ENCODE results near the gene KRTAP9-4.
"Not testable (repeated sequence)": the region's sequence is repeated elsewhere in the genome, so short reads cannot be mapped to it uniquely, and the experiment has no call there.

KRTAP9-4 gene

DNA sequence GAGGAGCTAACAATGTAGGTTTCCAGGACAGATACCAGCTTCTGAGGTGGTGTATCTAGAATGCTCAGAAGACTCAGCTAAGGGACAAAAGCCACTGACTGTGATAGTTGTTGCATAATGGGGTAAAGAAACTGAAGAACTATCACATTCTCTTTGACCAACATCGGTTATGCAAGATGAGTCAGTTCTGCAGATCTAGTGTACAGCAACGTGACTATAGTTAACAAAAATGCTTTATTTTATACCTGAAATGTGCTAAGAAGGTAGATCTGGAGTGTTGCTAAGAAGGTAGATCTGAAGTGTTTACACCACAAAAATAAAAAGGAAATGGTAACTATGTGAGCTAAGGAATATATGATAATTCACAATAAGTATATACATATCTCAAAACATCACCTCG, 18.2 kb downstream of the KRTAP9-4 start:
- H3K27ac ChIP-seq = no peak overlapping the region
- H2AFZ ChIP-seq (ENCODE audit: low read depth) = no peak overlapping the region

DNA sequence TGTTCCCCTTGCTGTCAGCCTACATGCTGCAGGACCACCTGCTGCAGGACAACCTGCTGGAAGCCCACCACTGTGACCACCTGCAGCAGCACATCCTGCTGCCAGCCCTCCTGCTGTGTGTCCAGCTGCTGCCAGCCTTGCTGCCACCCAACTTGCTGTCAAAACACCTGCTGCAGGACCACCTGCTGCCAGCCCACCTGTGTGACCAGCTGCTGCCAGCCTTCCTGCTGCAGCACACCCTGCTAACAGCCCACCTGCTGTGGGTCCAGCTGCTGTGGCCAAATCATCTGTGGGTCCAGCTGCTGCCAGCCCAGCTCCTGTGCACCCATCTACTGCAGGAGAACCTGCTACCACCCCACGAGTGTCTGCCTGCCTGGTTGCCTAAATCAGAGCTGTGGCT, 21.8 kb downstream of the KRTAP9-4 start:
- not testable (repeated sequence) for H2AFZ ChIP-seq (ENCODE audit: low read depth); H3K79me2 ChIP-seq (ENCODE audit: insufficient read depth, low read depth); H3K36me3 ChIP-seq (ENCODE audit: insufficient read depth)

More for the DNA sequence above, 18.2 kb downstream of the KRTAP9-4 start:
- no peak overlapping the region for H3K4me3 ChIP-seq (IDR thresholded peaks at IDR 0.05; ENCODE audit: insufficient read depth, low read depth, low read length)
- H3K36me3 ChIP-seq (ENCODE audit: insufficient read depth) = no peaks in the 10 kb centered on the region
- no peaks in the 10 kb centered on the region for H4K20me1 ChIP-seq (ENCODE audit: insufficient read depth)
- no peaks in the 10 kb centered on the region for H3K27me3 ChIP-seq (ENCODE audit: insufficient read depth, low read depth)
- H3K4me2 ChIP-seq = no peak overlapping the region
- no peaks in the 10 kb centered on the region for H3K79me2 ChIP-seq (ENCODE audit: insufficient read depth, low read depth)
- H3K9ac ChIP-seq = no peak overlapping the region
- no peaks in the 10 kb centered on the region for H3K4me1 ChIP-seq (ENCODE audit: low read depth, poor library complexity, severe bottlenecking)
- TF ChIP-seq, protein P1, sequence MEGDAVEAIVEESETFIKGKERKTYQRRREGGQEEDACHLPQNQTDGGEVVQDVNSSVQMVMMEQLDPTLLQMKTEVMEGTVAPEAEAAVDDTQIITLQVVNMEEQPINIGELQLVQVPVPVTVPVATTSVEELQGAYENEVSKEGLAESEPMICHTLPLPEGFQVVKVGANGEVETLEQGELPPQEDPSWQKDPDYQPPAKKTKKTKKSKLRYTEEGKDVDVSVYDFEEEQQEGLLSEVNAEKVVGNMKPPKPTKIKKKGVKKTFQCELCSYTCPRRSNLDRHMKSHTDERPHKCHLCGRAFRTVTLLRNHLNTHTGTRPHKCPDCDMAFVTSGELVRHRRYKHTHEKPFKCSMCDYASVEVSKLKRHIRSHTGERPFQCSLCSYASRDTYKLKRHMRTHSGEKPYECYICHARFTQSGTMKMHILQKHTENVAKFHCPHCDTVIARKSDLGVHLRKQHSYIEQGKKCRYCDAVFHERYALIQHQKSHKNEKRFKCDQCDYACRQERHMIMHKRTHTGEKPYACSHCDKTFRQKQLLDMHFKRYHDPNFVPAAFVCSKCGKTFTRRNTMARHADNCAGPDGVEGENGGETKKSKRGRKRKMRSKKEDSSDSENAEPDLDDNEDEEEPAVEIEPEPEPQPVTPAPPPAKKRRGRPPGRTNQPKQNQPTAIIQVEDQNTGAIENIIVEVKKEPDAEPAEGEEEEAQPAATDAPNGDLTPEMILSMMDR (conservative IDR thresholded peaks at IDR 0.05; ENCODE audit: low read depth, low read length) = no peak

GRCh38 chr17:41271858-41272257, 22.4 kb downstream of the KRTAP9-4 start:
- Histone ChIP-seq H3K79me2 (ENCODE audit: insufficient read depth, low read depth) (no peaks in the 10 kb centered on the region), H3K4me2 (no peak overlapping the region), H3K36me3 (ENCODE audit: insufficient read depth) (no peaks in the 10 kb centered on the region), H3K4me3 (IDR thresholded peaks at IDR 0.05; ENCODE audit: insufficient read depth, low read depth, low read length) (no peak overlapping the region), H3K27me3 (ENCODE audit: insufficient read depth, low read depth) (no peaks in the 10 kb centered on the region), H4K20me1 (ENCODE audit: insufficient read depth) (no peaks in the 10 kb centered on the region), H2AFZ (ENCODE audit: low read depth) (no peak overlapping the region), H3K9ac (no peak overlapping the region), H3K4me1 (ENCODE audit: low read depth, poor library complexity, severe bottlenecking) (no peaks in the 10 kb centered on the region), H3K27ac (no peak overlapping the region)
- TF ChIP-seq, protein P1 (conservative IDR thresholded peaks at IDR 0.05; ENCODE audit: low read depth, low read length) = no peak

More for the DNA sequence above, 21.8 kb downstream of the KRTAP9-4 start:
- H3K4me1 ChIP-seq (ENCODE audit: low read depth, poor library complexity, severe bottlenecking); H3K9ac ChIP-seq; H3K27me3 ChIP-seq (ENCODE audit: insufficient read depth, low read depth); H4K20me1 ChIP-seq (ENCODE audit: insufficient read depth); H3K27ac ChIP-seq; H3K4me2 ChIP-seq; H3K4me3 ChIP-seq (IDR thresholded peaks at IDR 0.05; ENCODE audit: insufficient read depth, low read depth, low read length): not testable (repeated sequence)

DNA sequence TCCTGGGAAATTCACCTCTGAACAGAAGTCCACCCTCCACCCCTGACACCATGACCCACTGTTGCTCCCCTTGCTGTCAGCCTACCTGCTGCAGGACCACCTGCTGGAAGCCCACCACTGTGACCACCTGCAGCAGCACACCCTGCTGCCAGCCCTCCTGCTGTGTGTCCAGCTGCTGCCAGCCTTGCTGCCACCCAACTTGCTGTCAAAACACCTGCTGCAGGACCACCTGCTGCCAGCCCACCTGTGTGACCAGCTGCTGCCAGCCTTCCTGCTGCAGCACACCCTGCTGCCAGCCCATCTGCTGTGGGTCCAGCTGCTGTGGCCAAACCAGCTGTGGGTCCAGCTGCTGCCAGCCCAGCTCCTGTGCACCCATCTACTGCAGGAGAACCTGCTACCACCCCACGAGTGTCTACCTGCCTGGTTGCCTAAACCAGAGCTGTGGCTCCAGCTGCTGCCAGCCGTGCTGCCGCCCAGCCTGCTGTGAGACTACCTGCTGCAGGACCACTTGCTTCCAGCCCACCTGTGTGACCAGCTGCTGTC, 26.2 kb downstream of the KRTAP9-4 start, which contains the start of gene KRTAP9-7:
TSS of gene KRTAP9-7 (plus strand) at position 51 of the 543 bp plus-strand sequence. CDS start at position 51, 0 bp downstream.
- not testable (repeated sequence) for H3K9ac ChIP-seq; H4K20me1 ChIP-seq (ENCODE audit: insufficient read depth); H3K4me3 ChIP-seq (IDR thresholded peaks at IDR 0.05; ENCODE audit: insufficient read depth, low read depth, low read length); H3K27ac ChIP-seq; H3K4me2 ChIP-seq; H3K27me3 ChIP-seq (ENCODE audit: insufficient read depth, low read depth); H2AFZ ChIP-seq (ENCODE audit: low read depth); H3K4me1 ChIP-seq (ENCODE audit: low read depth, poor library complexity, severe bottlenecking); H3K79me2 ChIP-seq (ENCODE audit: insufficient read depth, low read depth); H3K36me3 ChIP-seq (ENCODE audit: insufficient read depth)

DNA sequence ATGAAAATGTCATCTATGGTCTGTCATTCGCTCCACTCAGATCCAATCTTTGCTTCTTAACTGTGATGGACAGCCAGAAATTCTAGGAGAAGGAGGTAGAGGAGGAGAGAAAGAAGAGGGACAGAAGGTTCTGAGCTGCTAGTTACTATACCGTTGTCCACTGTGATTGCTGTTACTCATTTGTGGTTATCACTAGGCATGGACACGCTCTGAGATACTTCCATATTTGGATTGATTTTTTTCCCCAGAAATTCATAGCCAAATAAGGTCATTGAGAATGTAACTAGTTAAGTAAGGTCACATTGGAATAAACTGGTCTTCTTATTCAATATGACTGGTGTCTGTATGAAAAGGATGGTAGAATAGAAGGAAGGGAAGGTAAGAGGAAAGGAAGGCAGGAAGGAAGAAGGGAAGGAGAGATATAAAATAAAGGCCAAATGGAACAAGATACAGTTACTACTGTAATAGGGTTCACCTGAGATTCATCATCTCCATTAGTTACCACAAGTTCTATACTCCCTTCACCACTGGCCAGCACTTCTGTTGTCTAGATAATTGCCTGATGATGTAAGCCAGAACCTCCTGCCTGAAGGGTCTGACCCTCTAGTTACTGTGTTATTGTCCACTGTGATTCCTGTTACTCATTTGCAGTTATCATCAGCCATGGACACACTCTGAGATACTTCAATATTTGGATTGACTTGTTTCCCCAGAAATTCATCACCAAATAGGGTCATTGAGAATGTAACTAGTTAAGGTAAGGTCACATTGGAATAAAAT, 28.9 kb downstream of the KRTAP9-4 start:
- TF ChIP-seq, protein P1 (conservative IDR thresholded peaks at IDR 0.05; ENCODE audit: low read depth, low read length) = no peak
- Histone ChIP-seq H3K27me3 (ENCODE audit: insufficient read depth, low read depth) (no peaks in the 10 kb centered on the region), H3K4me2 (no peak overlapping the region), H3K4me3 (IDR thresholded peaks at IDR 0.05; ENCODE audit: insufficient read depth, low read depth, low read length) (no peak overlapping the region), H4K20me1 (ENCODE audit: insufficient read depth) (no peaks in the 10 kb centered on the region), H3K79me2 (ENCODE audit: insufficient read depth, low read depth) (no peaks in the 10 kb centered on the region), H3K9ac (no peak overlapping the region), H3K27ac (no peak overlapping the region), H3K4me1 (ENCODE audit: low read depth, poor library complexity, severe bottlenecking) (no peaks in the 10 kb centered on the region), H2AFZ (ENCODE audit: low read depth) (no peak overlapping the region), H3K36me3 (ENCODE audit: insufficient read depth) (no peaks in the 10 kb centered on the region)

Data from KMS-11 (cell line).